Activated CD4-positive, alpha-beta T cell treated with anti-CD3 and anti-CD28 coated beads, Interleukin-2, amount 50 U/mL, for 16 hours (primary cell): ENCODE results near the gene TCTN2.

Source experiments
- DNase-seq: peaks from one replicate; pipeline ENCODE4 v3.0.0-alpha.2; 2020

Gene TCTN2

GRCh38 chr12:123690191-123690840 is 19.4 kb downstream of the TCTN2 start:
- no peak for DNase-seq

GRCh38 chr12:123696207-123696606 is 25.3 kb downstream of the TCTN2 start:
- DNase-seq, result no peak

- no peak for DNase-seq
Measured at GRCh38 chr12:123696646-123697045, 25.7 kb downstream of the TCTN2 start.

- DNase-seq, result no peak
Measured at GRCh38 chr12:123705935-123706334, 35.0 kb downstream of the TCTN2 start.

GRCh38 chr12:123707466-123707865 is 36.6 kb downstream of the TCTN2 start:
- no peak for DNase-seq

GRCh38 chr12:123712780-123713319 is 41.9 kb downstream of the TCTN2 start:
- no peak for DNase-seq

GRCh38 chr12:123713398-123713797 is 42.5 kb downstream of the TCTN2 start:
- no peak for DNase-seq

- DNase-seq, result peak; percentile 56
Measured at GRCh38 chr12:123713823-123714585, 43.1 kb downstream of the TCTN2 start.

- peak; percentile 69 for DNase-seq
Measured at GRCh38 chr12:123715195-123715594, 44.3 kb downstream of the TCTN2 start.

GRCh38 chr12:123717350-123717749 is 46.4 kb downstream of the TCTN2 start:
- DNase-seq, result no peak

GRCh38 chr12:123720141-123720814 is 49.4 kb downstream of the TCTN2 start:
- no peak for DNase-seq

GRCh38 chr12:123721245-123721644 is 50.3 kb downstream of the TCTN2 start:
- DNase-seq, result no peak

- DNase-seq, result no peak
Measured at GRCh38 chr12:123723011-123723410, 52.1 kb downstream of the TCTN2 start.

GRCh38 chr12:123723765-123724164 is 52.9 kb downstream of the TCTN2 start:
- peak; percentile 69 for DNase-seq

GRCh38 chr12:123726244-123726643 is 55.3 kb downstream of the TCTN2 start:
- no peak for DNase-seq

- DNase-seq, result no peak
Measured at GRCh38 chr12:123726962-123727361, 56.0 kb downstream of the TCTN2 start.

GRCh38 chr12:123727878-123728277 is 57.0 kb downstream of the TCTN2 start:
- no peak for DNase-seq

- DNase-seq, result no peak
Measured at GRCh38 chr12:123731596-123731995, 60.7 kb downstream of the TCTN2 start.

- no peak for DNase-seq
Measured at GRCh38 chr12:123732251-123732650, 61.3 kb downstream of the TCTN2 start.

- no peak for DNase-seq
Measured at GRCh38 chr12:123733229-123733628, 62.3 kb downstream of the TCTN2 start.

- DNase-seq, result no peak
Measured at GRCh38 chr12:123734268-123734667, 63.4 kb downstream of the TCTN2 start.

- no peak for DNase-seq
Measured at GRCh38 chr12:123741937-123742572, 71.1 kb downstream of the TCTN2 start.

GRCh38 chr12:123743002-123743401 is 72.1 kb downstream of the TCTN2 start:
- DNase-seq, result no peak
